H9 (cell line): ENCODE measurements around the gene ATAD2B. TPM values are rescaled to one million over a fixed set of nuclear protein-coding genes. Genes with fewer than 3 reads are reported as not detected.

Experiments used
- DNase-seq: peaks from one replicate; pipeline ENCODE4 v3.0.0-alpha.2; 2017
- H2AFZ ChIP-seq: one replicate; pipeline ENCODE4 v1.6.1; 2013; ENCODE audit warnings: mild to moderate bottlenecking, low read length, control low read depth, moderate library complexity
- H2AK5ac ChIP-seq: 2 replicates; pipeline ENCODE4 v1.6.1; 2013; ENCODE audit warnings: low read length, control low read depth, mixed read lengths; ENCODE audit not compliant: insufficient read length
- H2BK120ac ChIP-seq: one replicate; pipeline ENCODE4 v1.6.1; 2013; ENCODE audit warnings: low read depth, mild to moderate bottlenecking, low read length, control low read depth, inconsistent platforms; ENCODE audit not compliant: poor library complexity, severe bottlenecking
- H2BK12ac ChIP-seq: 2 replicates; pipeline ENCODE4 v1.6.1; 2013; ENCODE audit warnings: low read length, control low read depth, mixed read lengths, low read depth; ENCODE audit not compliant: insufficient read length
- H2BK15ac ChIP-seq: 2 replicates; pipeline ENCODE4 v1.6.1; 2013; ENCODE audit warnings: low read depth, low read length, control low read depth
- H2BK20ac ChIP-seq: one replicate; pipeline ENCODE4 v1.6.1; 2013; ENCODE audit warnings: low read depth, mild to moderate bottlenecking, low read length, control low read depth, inconsistent platforms; ENCODE audit not compliant: poor library complexity, severe bottlenecking
- H2BK5ac ChIP-seq: 2 replicates; pipeline ENCODE4 v1.6.1; 2013; ENCODE audit warnings: low read length, control low read depth, mixed read lengths; ENCODE audit not compliant: insufficient read length
- H3K14ac ChIP-seq: 2 replicates; pipeline ENCODE4 v1.6.1; 2013; ENCODE audit warnings: low read length, control low read depth; ENCODE audit not compliant: insufficient read depth
- H3K18ac ChIP-seq: 2 replicates; pipeline ENCODE4 v1.6.1; 2013; ENCODE audit warnings: low read depth, mild to moderate bottlenecking, mixed read lengths, low read length, control low read depth; ENCODE audit not compliant: insufficient read length
- H3K23ac ChIP-seq: 2 replicates; pipeline ENCODE4 v1.6.1; 2013; ENCODE audit warnings: low read length, control low read depth, mixed read lengths, low read depth; ENCODE audit not compliant: insufficient read length
- H3K23me2 ChIP-seq: 2 replicates; pipeline ENCODE4 v1.6.1; 2013; ENCODE audit warnings: low read depth, mild to moderate bottlenecking, mixed read lengths, low read length, control low read depth; ENCODE audit not compliant: insufficient read length, poor library complexity, severe bottlenecking
- H3K27ac ChIP-seq: 2 replicates; pipeline ENCODE4 v1.5.1; 2013; ENCODE audit warnings: low read length, control low read depth, mixed read lengths, low read depth; ENCODE audit not compliant: insufficient read length
- H3K27me3 ChIP-seq: 2 replicates; pipeline ENCODE4 v1.6.1; 2013; ENCODE audit warnings: low read length, control low read depth, inconsistent platforms; ENCODE audit not compliant: insufficient read depth
- H3K4ac ChIP-seq: 2 replicates; pipeline ENCODE4 v1.6.1; 2013; ENCODE audit warnings: low read depth, mild to moderate bottlenecking, control low read depth, inconsistent platforms, low read length, moderate library complexity
- H3K4me1 ChIP-seq: 2 replicates; pipeline ENCODE4 v1.6.1; 2013; ENCODE audit warnings: low read length, control low read depth, inconsistent platforms; ENCODE audit not compliant: insufficient read depth
- H3K4me2 ChIP-seq: 2 replicates; pipeline ENCODE4 v1.6.1; 2013; ENCODE audit warnings: low read length, control low read depth, mixed read lengths; ENCODE audit not compliant: insufficient read length, insufficient read depth
- H3K56ac ChIP-seq: 2 replicates; pipeline ENCODE4 v1.6.1; 2013; ENCODE audit warnings: low read depth, mild to moderate bottlenecking, mixed read lengths, low read length, control low read depth; ENCODE audit not compliant: insufficient read length
- H3K79me1 ChIP-seq: 2 replicates; pipeline ENCODE4 v1.6.1; 2013; ENCODE audit warnings: low read depth, mild to moderate bottlenecking, moderate library complexity, low read length, control low read depth, inconsistent platforms; ENCODE audit not compliant: insufficient read depth, poor library complexity, severe bottlenecking
- H3K79me2 ChIP-seq: 2 replicates; pipeline ENCODE4 v1.6.1; 2013; ENCODE audit warnings: low read length, control low read depth, inconsistent platforms; ENCODE audit not compliant: insufficient read depth
- H3K9ac ChIP-seq: 2 replicates; pipeline ENCODE4 v1.6.1; 2013; ENCODE audit warnings: low read length, control low read depth, mixed read lengths; ENCODE audit not compliant: insufficient read length; ENCODE audit errors: extremely low read depth
- H3K9me3 ChIP-seq: one replicate; pipeline ENCODE4 v1.6.1; 2013; ENCODE audit warnings: low read depth, low read length, inconsistent platforms; ENCODE audit not compliant: control insufficient read depth
- H3T11ph ChIP-seq: one replicate; pipeline ENCODE4 v1.6.1; 2013; ENCODE audit warnings: mild to moderate bottlenecking, low read length, control low read depth, inconsistent platforms
- H4K20me1 ChIP-seq: one replicate; pipeline ENCODE4 v1.6.1; 2013; ENCODE audit not compliant: control insufficient read depth, insufficient read length, insufficient read depth
- H4K5ac ChIP-seq: 2 replicates; pipeline ENCODE4 v1.6.1; 2013; ENCODE audit warnings: low read depth, mild to moderate bottlenecking, mixed read lengths, low read length, control low read depth; ENCODE audit not compliant: insufficient read length
- H4K8ac ChIP-seq: replicated peaks from 2 replicates; pipeline ENCODE4 v1.6.1; 2013; ENCODE audit warnings: low read length, control low read depth, mixed read lengths, low read depth; ENCODE audit not compliant: insufficient read length
- H4K91ac ChIP-seq: 2 replicates; pipeline ENCODE4 v1.6.1; 2013; ENCODE audit warnings: low read depth, mild to moderate bottlenecking, moderate library complexity, mixed read lengths, low read length, control low read depth; ENCODE audit not compliant: insufficient read length
- H3K27ac Mint-ChIP-seq, 3 experiments: 2 replicates in 2 of 3; 3 replicates in 1 of 3; pipeline ENCODE4 v1.8.0; 2020 to 2021; ENCODE audit warnings: mixed read lengths in 3 of 3, mild to moderate bottlenecking in 1 of 3, moderate library complexity in 1 of 3
- H3K27me3 Mint-ChIP-seq: 2 replicates; pipeline ENCODE4 v1.8.0; 2021; ENCODE audit warnings: low read depth, mild to moderate bottlenecking, moderate library complexity, mixed read lengths
- H3K36me3 Mint-ChIP-seq, 3 experiments: 2 replicates in 2 of 3; 3 replicates in 1 of 3; pipeline ENCODE4 v1.8.0; 2020 to 2021; ENCODE audit warnings: low read depth in 3 of 3, mixed read lengths in 3 of 3; ENCODE audit not compliant: insufficient read depth in 1 of 3
- H3K4me1 Mint-ChIP-seq, 2 experiments: 2 replicates each; pipeline ENCODE4 v1.8.0; 2020; ENCODE audit warnings: mixed read lengths in 2 of 2
- H3K4me3 Mint-ChIP-seq, 2 experiments: 2 replicates in 1 of 2; 3 replicates in 1 of 2; pipeline ENCODE4 v1.8.0; 2020 to 2021; ENCODE audit warnings: mild to moderate bottlenecking in 2 of 2, mixed read lengths in 2 of 2, moderate library complexity in 1 of 2
- H3K9me3 Mint-ChIP-seq, 2 experiments: 2 replicates in 1 of 2; 3 replicates in 1 of 2; pipeline ENCODE4 v1.8.0; 2020; ENCODE audit warnings: mild to moderate bottlenecking in 2 of 2, mixed read lengths in 2 of 2, moderate library complexity in 1 of 2
- CTCF ChIP-seq: fragments of 200-600 bp; sonication (generic); conservative IDR thresholded peaks from 3 replicates; pipeline ENCODE4 v1.8.0; 2021; ENCODE audit warnings: antibody characterized with exemption, mild to moderate bottlenecking
- WGBS: extraction: QIAGEN DNeasy Blood & Tissue Kit; methylation state at CpG from one replicate; pipeline ENCODE4 v1.1.7; 2013; ENCODE audit warnings: missing lambda C conversion rate, low lambda C conversion rate, mixed read lengths; ENCODE audit not compliant: insufficient read length; ENCODE audit errors: extremely low coverage; 5-methylcytosine and 5-hydroxymethylcytosine counted together
- total RNA-seq: library from RNA; stranded (reverse); gene quantifications from 2 replicates; pipeline ENCODE4 v1.2.1, GENCODE V29; 2021

ATAD2B gene
- total RNA-seq, 1 experiment from 2014 or later = 21.4 TPM

- no CpG with 5 or more reads among the region's 1 CpG for WGBS
- peaks cover 0 to 4% (median 0%) of the 10 kb centered on the region in 3 experiments; a peak in 2 of 7 replicates for H3K36me3 Mint-ChIP-seq
- peak overlapping the region in 1 of 3 experiments; percentile 12; a peak in 2 of 7 replicates for H3K27ac Mint-ChIP-seq
- no peaks in the 10 kb centered on the region for H4K20me1 ChIP-seq
- H3K4me1 ChIP-seq = no peaks in the 10 kb centered on the region
- H2BK5ac ChIP-seq = no peak overlapping the region
- H3K27me3 Mint-ChIP-seq = no peaks in the 10 kb centered on the region
- H3K4me3 Mint-ChIP-seq = no peak overlapping the region
- no peaks in the 10 kb centered on the region for H3K23me2 ChIP-seq
- H3K9me3 ChIP-seq = no peaks in the 10 kb centered on the region
- no peaks in the 10 kb centered on the region for H3K79me1 ChIP-seq
- H3K79me2 ChIP-seq = no peaks in the 10 kb centered on the region
- H3K27me3 ChIP-seq = no peaks in the 10 kb centered on the region
- H3K27ac ChIP-seq = no peak overlapping the region
- no peak overlapping the region for H3K23ac ChIP-seq
- H2BK20ac ChIP-seq = no peak overlapping the region
- no peak overlapping the region for H3K14ac ChIP-seq
- H3K4ac ChIP-seq = no peak overlapping the region
- H3K9me3 Mint-ChIP-seq = peaks cover 0 to 2% of the 10 kb centered on the region in 2 experiments; a peak in 2 of 5 replicates
- H3K4me1 Mint-ChIP-seq = peaks cover 9 to 10% of the 10 kb centered on the region in 2 experiments; a peak in 2 of 4 replicates
- H2AK5ac ChIP-seq = no peak overlapping the region
- H3K9ac ChIP-seq = no peak overlapping the region
- no peak overlapping the region for H3T11ph ChIP-seq
- H3K4me2 ChIP-seq = no peak overlapping the region
- H4K5ac ChIP-seq = no peak overlapping the region
- H4K91ac ChIP-seq = no peak overlapping the region
- H2AFZ ChIP-seq = no peak overlapping the region
- no peak for DNase-seq
- no peak overlapping the region for H3K56ac ChIP-seq
- H2BK12ac ChIP-seq = no peak overlapping the region
- H4K8ac ChIP-seq = no peak overlapping the region
- no peak overlapping the region for H3K18ac ChIP-seq
- H2BK15ac ChIP-seq = no peak overlapping the region
- no peak overlapping the region for H2BK120ac ChIP-seq
- TF ChIP-seq CTCF = no peak
Observed at GRCh38 chr2:23904215-23904614, 22.7 kb downstream of the ATAD2B start.
